HG03103 (cell line): Measurements from ENCODE around the gene RAF1.
"Not testable (repeated sequence)": the region's sequence is repeated elsewhere in the genome, so short reads cannot be mapped to it uniquely, and the experiment has no call there.

Source experiments
- ATAC-seq: cut with Tn5 transposase; IDR thresholded peaks from one replicate; pipeline ENCODE4 v1.9.1; 2021; ENCODE audit warnings: low read depth; ENCODE audit not compliant: unreplicated experiment

The RAF1 gene

GRCh38 chr3:12644331-12644937 is 19.5 kb downstream of the RAF1 start:
- ATAC-seq = no peak

GRCh38 chr3:12643724-12644123 is 20.2 kb downstream of the RAF1 start:
- no peak for ATAC-seq

- ATAC-seq = no peak
These were observed 20.9 kb downstream of the RAF1 start for GRCh38 chr3:12643010-12643380.

GRCh38 chr3:12640853-12641252 is 23.1 kb downstream of the RAF1 start:
- ATAC-seq = not testable (repeated sequence)

- no peak for ATAC-seq
These were observed 25.8 kb downstream of the RAF1 start for GRCh38 chr3:12638105-12638504.

GRCh38 chr3:12633108-12633507 is 30.8 kb downstream of the RAF1 start:
- ATAC-seq = no peak

- ATAC-seq = no peak
These were observed 31.4 kb downstream of the RAF1 start for GRCh38 chr3:12632523-12632922.

- not testable (repeated sequence) for ATAC-seq
These were observed 33.1 kb downstream of the RAF1 start for GRCh38 chr3:12630843-12631242.

- no peak for ATAC-seq
These were observed 33.6 kb downstream of the RAF1 start for GRCh38 chr3:12630292-12630691.

GRCh38 chr3:12629560-12629959 is 34.4 kb downstream of the RAF1 start:
- no peak for ATAC-seq

- ATAC-seq = no peak
These were observed 35.1 kb downstream of the RAF1 start for GRCh38 chr3:12628813-12629212.

- ATAC-seq = no peak
These were observed 36.5 kb downstream of the RAF1 start for GRCh38 chr3:12627370-12627769.

GRCh38 chr3:12624964-12625363 is 39.0 kb downstream of the RAF1 start:
- ATAC-seq = not testable (repeated sequence)

- ATAC-seq = no peak
These were observed 39.9 kb downstream of the RAF1 start for GRCh38 chr3:12624056-12624455.

- ATAC-seq = no peak
These were observed 41.6 kb downstream of the RAF1 start for GRCh38 chr3:12622335-12622734.

- ATAC-seq = no peak
These were observed 43.2 kb downstream of the RAF1 start for GRCh38 chr3:12620729-12621128.

GRCh38 chr3:12620305-12620704 is 43.6 kb downstream of the RAF1 start:
- ATAC-seq = no peak

GRCh38 chr3:12618426-12618825 is 45.5 kb downstream of the RAF1 start:
- no peak for ATAC-seq

- no peak for ATAC-seq
These were observed 48.7 kb downstream of the RAF1 start for GRCh38 chr3:12615266-12615665.

- ATAC-seq = no peak
These were observed 50.7 kb downstream of the RAF1 start for GRCh38 chr3:12613250-12613649.

- ATAC-seq = no peak
These were observed 51.2 kb downstream of the RAF1 start for GRCh38 chr3:12612514-12613226.

GRCh38 chr3:12611117-12611516 is 52.8 kb downstream of the RAF1 start:
- no peak for ATAC-seq
